ENCODE results near the gene BRIP1. TPM values are rescaled to one million over a fixed set of nuclear protein-coding genes. Genes with fewer than 3 reads are reported as not detected.

The BRIP1 gene
- total RNA-seq, 1 experiment from 2014 or later: 20.2 TPM

GRCh38 chr17:61687769-61688168 lies 175.6 kb downstream of the BRIP1 start:
- no peak overlapping the region for H3K4me3 Mint-ChIP-seq
- Histone ChIP-seq H3K9me3 (ENCODE audit: control insufficient read depth, low read depth, low read length) (no peaks in the 10 kb centered on the region), H2BK20ac (ENCODE audit: low read depth, low read length, poor library complexity, severe bottlenecking) (no peak overlapping the region), H3K27ac (ENCODE audit: insufficient read length, low read depth, low read length) (no peak overlapping the region), H4K8ac (replicated peaks; ENCODE audit: insufficient read length, low read depth, low read length) (no peak overlapping the region), H3K18ac (ENCODE audit: insufficient read length, low read depth, low read length) (no peak overlapping the region), H3T11ph (ENCODE audit: low read length) (no peak overlapping the region), H2BK120ac (ENCODE audit: low read depth, low read length, poor library complexity, severe bottlenecking) (no peak overlapping the region), H3K4me2 (ENCODE audit: insufficient read depth, insufficient read length, low read length) (no peak overlapping the region), H3K4me1 (ENCODE audit: insufficient read depth, low read length) (no peaks in the 10 kb centered on the region), H3K79me1 (ENCODE audit: insufficient read depth, low read depth, low read length, poor library complexity, severe bottlenecking) (no peaks in the 10 kb centered on the region), H4K5ac (ENCODE audit: insufficient read length, low read depth, low read length) (no peak overlapping the region), H3K79me2 (ENCODE audit: insufficient read depth, low read length) (no peaks in the 10 kb centered on the region), H3K23ac (ENCODE audit: insufficient read length, low read depth, low read length) (no peak overlapping the region), H2BK12ac (ENCODE audit: insufficient read length, low read depth, low read length) (no peak overlapping the region), H3K56ac (ENCODE audit: insufficient read length, low read depth, low read length) (no peak overlapping the region), H4K20me1 (ENCODE audit: control insufficient read depth, insufficient read depth, insufficient read length) (no peaks in the 10 kb centered on the region), H3K23me2 (ENCODE audit: insufficient read length, low read depth, low read length, poor library complexity, severe bottlenecking) (no peaks in the 10 kb centered on the region), H3K9ac (ENCODE audit: extremely low read depth, insufficient read length, low read length) (no peak overlapping the region), H3K27me3 (ENCODE audit: insufficient read depth, low read length) (no peaks in the 10 kb centered on the region), H3K14ac (ENCODE audit: insufficient read depth, low read length) (no peak overlapping the region), H2AK5ac (ENCODE audit: insufficient read length, low read length) (no peak overlapping the region), H2BK5ac (ENCODE audit: insufficient read length, low read length) (no peak overlapping the region), H2BK15ac (ENCODE audit: low read depth, low read length) (no peak overlapping the region), H3K4ac (ENCODE audit: low read depth, low read length) (no peak overlapping the region), H4K91ac (ENCODE audit: insufficient read length, low read depth, low read length) (no peak overlapping the region), H2AFZ (ENCODE audit: low read length) (no peak overlapping the region)
- DNase-seq: no peak
- H3K4me1 Mint-ChIP-seq: no peaks in the 10 kb centered on the region
- no CpG with 5 or more reads among the region's 2 CpGs for WGBS (ENCODE audit: extremely low coverage, insufficient read length, low lambda C conversion rate)
- TF ChIP-seq CTCF (conservative IDR thresholded peaks at IDR 0.05): no peak
- no peaks in the 10 kb centered on the region for H3K9me3 Mint-ChIP-seq
- peaks cover 1 to 35% (median 28%) of the 10 kb centered on the region in 3 experiments; a peak in 6 of 7 replicates for H3K36me3 Mint-ChIP-seq (ENCODE audit: insufficient read depth in 1 of 3, low read depth in 3 of 3)
- H3K27me3 Mint-ChIP-seq (ENCODE audit: low read depth): no peaks in the 10 kb centered on the region
- H3K27ac Mint-ChIP-seq: 0 out of 7 replicates have a peak overlapping the region, but pooled peaks of 1 of the 3 experiments have one; percentile 73
